ENCODE data around the gene FASN.
A peak's percentile ranks its signal among the peaks of the same experiment; 100 is the strongest.
"Not testable (repeated sequence)": the region's sequence is repeated elsewhere in the genome, so short reads cannot be mapped to it uniquely, and the experiment has no call there.

Gene FASN

GRCh38 chr17:82098169-82098938 lies at the start of gene FASN:
FASN (minus strand) TSS chr17:82098236; CDS start chr17:82096445, 1,791 bp downstream.
- DNase-seq (ENCODE audit: low spot score), result peak; percentile 83

GRCh38 chr17:82146663-82147654 lies 48.9 kb upstream of the FASN start:
- DNase-seq (ENCODE audit: low spot score), result no peak

GRCh38 chr17:82145550-82146155 lies 47.6 kb upstream of the FASN start:
- DNase-seq (ENCODE audit: low spot score), result no peak

- no peak for DNase-seq (ENCODE audit: low spot score)
Observed at GRCh38 chr17:82143333-82143732, 45.3 kb upstream of the FASN start.

- DNase-seq (ENCODE audit: low spot score), result not testable (repeated sequence)
Observed at GRCh38 chr17:82139961-82140360, 41.9 kb upstream of the FASN start.

- no peak for DNase-seq (ENCODE audit: low spot score)
Observed at GRCh38 chr17:82138511-82138992, 40.5 kb upstream of the FASN start.

- no peak for DNase-seq (ENCODE audit: low spot score)
Observed at GRCh38 chr17:82134101-82134500, 36.1 kb upstream of the FASN start.

GRCh38 chr17:82133166-82133953 lies 35.3 kb upstream of the FASN start:
- DNase-seq (ENCODE audit: low spot score), result not testable (repeated sequence)

- DNase-seq (ENCODE audit: low spot score), result no peak
Observed at GRCh38 chr17:82129095-82129494, 31.1 kb upstream of the FASN start.

GRCh38 chr17:82128287-82128686 lies 30.3 kb upstream of the FASN start:
- no peak for DNase-seq (ENCODE audit: low spot score)

- DNase-seq (ENCODE audit: low spot score), result no peak
Observed at GRCh38 chr17:82127704-82128103, 29.7 kb upstream of the FASN start.

GRCh38 chr17:82127315-82127595 lies 29.2 kb upstream of the FASN start:
- DNase-seq (ENCODE audit: low spot score), result no peak

GRCh38 chr17:82126556-82127314 lies 28.7 kb upstream of the FASN start:
- no peak for DNase-seq (ENCODE audit: low spot score)

- DNase-seq (ENCODE audit: low spot score), result no peak
Observed at GRCh38 chr17:82124101-82124500, 26.1 kb upstream of the FASN start.

GRCh38 chr17:82121660-82122629 lies 23.9 kb upstream of the FASN start:
- DNase-seq (ENCODE audit: low spot score), result no peak

- no peak for DNase-seq (ENCODE audit: low spot score)
Observed at GRCh38 chr17:82121246-82121645, 23.2 kb upstream of the FASN start.

- DNase-seq (ENCODE audit: low spot score), result no peak
Observed at GRCh38 chr17:82120148-82120547, 22.1 kb upstream of the FASN start.

GRCh38 chr17:82118815-82119380 lies 20.9 kb upstream of the FASN start:
- DNase-seq (ENCODE audit: low spot score), result no peak

- DNase-seq (ENCODE audit: low spot score), result no peak
Observed at GRCh38 chr17:82118168-82118814, 20.3 kb upstream of the FASN start.
